GM12892 (cell line): ENCODE results near the gene MPPE1.
"Not testable (repeated sequence)": the region's sequence is repeated elsewhere in the genome, so short reads cannot be mapped to it uniquely, and the experiment has no call there.

ENCODE experiments used
- DNase-seq: peaks from one replicate; pipeline ENCODE4 v3.0.0; 2011; ENCODE audit not compliant: insufficient read length
- FAIRE-seq: peaks from 2 replicates; lab custom pipeline; 2011; peaks lifted over from hg19 to GRCh38; lab: Jason Lieb, UNC
- POLR2A ChIP-seq: IDR thresholded peaks from 2 replicates; pipeline ENCODE4 v1.6.1; 2011; ENCODE audit warnings: low read depth, low read length, control low read depth
- POLR2AphosphoS5 ChIP-seq: IDR thresholded peaks from 2 replicates; pipeline ENCODE4 v1.6.1; 2011; ENCODE audit warnings: low read depth, low read length, control low read depth
- TAF1 ChIP-seq: IDR thresholded peaks from 2 replicates; pipeline ENCODE4 v1.6.1; 2011; ENCODE audit warnings: low read depth, mild to moderate bottlenecking, control low read depth, low read length, borderline replicate concordance

The MPPE1 gene

GRCh38 chr18:11857177-11857887 lies 50.8 kb downstream of the MPPE1 start:
- FAIRE-seq, result no peak
- TF ChIP-seq POLR2AphosphoS5 (no peak), POLR2A (no peak), TAF1 (no peak)
- no peak for DNase-seq

- FAIRE-seq, DNase-seq: not testable (repeated sequence)
These were observed 53.6 kb downstream of the MPPE1 start for GRCh38 chr18:11854554-11854953.

- DNase-seq (no peak), FAIRE-seq (no peak)
- no peak for TF ChIP-seq POLR2A
- no peak for TF ChIP-seq TAF1
- TF ChIP-seq POLR2AphosphoS5, result no peak
These were observed 56.2 kb downstream of the MPPE1 start for GRCh38 chr18:11851806-11852337.

- FAIRE-seq (peak; percentile 90), DNase-seq (peak; percentile 87)
- peak; percentile 82 for TF ChIP-seq POLR2A
- TF ChIP-seq POLR2AphosphoS5, result peak; percentile 81
- peak; percentile 93 for TF ChIP-seq TAF1
These were observed 56.8 kb downstream of the MPPE1 start, which contains the start of gene CHMP1B for GRCh38 chr18:11851146-11851805. Gene CHMP1B, plus strand, starts transcription at chr18:11851413. Its CDS starts 99 bp downstream, at chr18:11851512.

- no peak for TF ChIP-seq TAF1
- no peak for TF ChIP-seq POLR2A
- TF ChIP-seq POLR2AphosphoS5, result no peak
- no peak for FAIRE-seq
- DNase-seq, result no peak
These were observed 57.3 kb downstream of the MPPE1 start for GRCh38 chr18:11850821-11851145.

GRCh38 chr18:11849841-11850634 lies 58.1 kb downstream of the MPPE1 start:
- TF ChIP-seq POLR2A, result no peak
- TF ChIP-seq POLR2AphosphoS5, result no peak
- no peak for TF ChIP-seq TAF1
- FAIRE-seq, result peak; percentile 5
- DNase-seq, result no peak

GRCh38 chr18:11849279-11849678 lies 58.8 kb downstream of the MPPE1 start:
- DNase-seq, result no peak
- FAIRE-seq, result no peak
- TF ChIP-seq POLR2AphosphoS5, result no peak
- no peak for TF ChIP-seq POLR2A
- TF ChIP-seq TAF1, result no peak

GRCh38 chr18:11847811-11848210 lies 60.3 kb downstream of the MPPE1 start:
- DNase-seq (no peak), FAIRE-seq (no peak)

GRCh38 chr18:11845654-11846053 lies 62.5 kb downstream of the MPPE1 start:
- no peak for DNase-seq
- FAIRE-seq, result no peak
- no peak for TF ChIP-seq POLR2AphosphoS5
- TF ChIP-seq TAF1, result no peak
- TF ChIP-seq POLR2A, result no peak

More at GRCh38 chr18:11847811-11848210, 60.3 kb downstream of the MPPE1 start:
- TF ChIP-seq POLR2A (no peak), TAF1 (no peak), POLR2AphosphoS5 (no peak)

- no peak for TF ChIP-seq TAF1
- no peak for TF ChIP-seq POLR2A
- TF ChIP-seq POLR2AphosphoS5, result no peak
- FAIRE-seq (no peak), DNase-seq (no peak)
These were observed 63.7 kb downstream of the MPPE1 start for GRCh38 chr18:11844436-11844835.

GRCh38 chr18:11842562-11842961 lies 65.6 kb downstream of the MPPE1 start:
- FAIRE-seq (no peak), DNase-seq (no peak)
- TF ChIP-seq TAF1 (no peak), POLR2A (no peak), POLR2AphosphoS5 (no peak)

GRCh38 chr18:11840493-11840892 lies 67.6 kb downstream of the MPPE1 start:
- TF ChIP-seq POLR2AphosphoS5, result no peak
- FAIRE-seq (no peak), DNase-seq (no peak)
